DND-41 (cell line): ENCODE measurements around the gene SURF2.

Experiments
- ATAC-seq: fragments of 200-7000 bp; cut with Tn5 transposase; 3 replicates; pipeline ENCODE4 v1.9.1; 2021; ENCODE audit warnings: low read depth; ENCODE audit not compliant: insufficient read depth
- DNase-seq: peaks from one replicate; pipeline ENCODE4 v3.0.0-alpha.2; 2020
- H2AFZ ChIP-seq: 2 replicates; pipeline ENCODE4 v1.6.0; 2012; ENCODE audit warnings: low read depth, low read length
- H3K27ac ChIP-seq: 2 replicates; pipeline ENCODE4 v1.5.1; 2012; ENCODE audit warnings: low read length, inconsistent platforms
- H3K27me3 ChIP-seq: fragments of 200-600 bp; sonication (generic); 2 replicates; pipeline ENCODE4 v1.6.0; 2012; ENCODE audit warnings: low read length, mild to moderate bottlenecking, inconsistent platforms; ENCODE audit not compliant: insufficient read depth, poor library complexity
- H3K36me3 ChIP-seq: 2 replicates; pipeline ENCODE4 v1.5.1; 2012; ENCODE audit warnings: low read length, inconsistent platforms; ENCODE audit not compliant: insufficient read depth
- H3K4me1 ChIP-seq: 2 replicates; pipeline ENCODE4 v1.5.1; 2012; ENCODE audit warnings: mild to moderate bottlenecking, low read length; ENCODE audit not compliant: insufficient read depth
- H3K4me2 ChIP-seq: 2 replicates; pipeline ENCODE4 v1.6.0; 2012; ENCODE audit warnings: mild to moderate bottlenecking, moderate library complexity, low read length, inconsistent platforms; ENCODE audit not compliant: insufficient read depth
- H3K4me3 ChIP-seq, 2 experiments: fragments of 200-600 bp in 1 of 2; shearing (Covaris generic) in 1 of 2; 2 replicates each; pipeline ENCODE4 v1.5.1; 2012 to 2016; ENCODE audit warnings: inconsistent platforms in 2 of 2, low read length in 2 of 2, mild to moderate bottlenecking in 2 of 2, low read depth in 1 of 2, moderate library complexity in 1 of 2
- H3K79me2 ChIP-seq: 2 replicates; pipeline ENCODE4 v1.6.0; 2012; ENCODE audit warnings: low read length, inconsistent platforms; ENCODE audit not compliant: insufficient read depth
- H3K9ac ChIP-seq: 2 replicates; pipeline ENCODE4 v1.6.0; 2012; ENCODE audit warnings: low read depth, mild to moderate bottlenecking, inconsistent platforms, low read length, moderate library complexity
- H3K9me3 ChIP-seq: 2 replicates; pipeline ENCODE4 v1.5.1; 2012; ENCODE audit warnings: low read length, moderate library complexity, mild to moderate bottlenecking, inconsistent platforms; ENCODE audit not compliant: insufficient read depth, severe bottlenecking
- H4K20me1 ChIP-seq: 2 replicates; pipeline ENCODE4 v1.6.0; 2012; ENCODE audit warnings: low read length; ENCODE audit not compliant: insufficient read depth
- CTCF ChIP-seq: IDR thresholded peaks from 2 replicates; pipeline ENCODE4 v1.5.1; 2012; ENCODE audit warnings: borderline replicate concordance, low read length, moderate library complexity, mild to moderate bottlenecking; ENCODE audit not compliant: poor library complexity, severe bottlenecking; ENCODE audit errors: extremely low read depth
- EZH2 ChIP-seq: IDR thresholded peaks from 3 replicates; pipeline ENCODE4 v1.6.1; 2012; ENCODE audit warnings: borderline replicate concordance, low read depth, mild to moderate bottlenecking, moderate library complexity, low read length, inconsistent platforms; ENCODE audit not compliant: severe bottlenecking

SURF2 gene

GRCh38 chr9:133367221-133367620, 10.9 kb downstream of the SURF2 start:
- Histone ChIP-seq H3K4me3 (no peak overlapping the region), H3K9me3 (no peaks in the 10 kb centered on the region), H4K20me1 (peaks cover 68% of the 10 kb centered on the region), H3K4me2 (no peak overlapping the region), H3K27me3 (no peaks in the 10 kb centered on the region), H3K79me2 (peaks cover 69% of the 10 kb centered on the region), H3K27ac (no peak overlapping the region), H2AFZ (no peak overlapping the region), H3K9ac (no peak overlapping the region), H3K4me1 (peaks cover 4% of the 10 kb centered on the region), H3K36me3 (peaks cover 89% of the 10 kb centered on the region)
- DNase-seq (no peak), ATAC-seq (no peak)
- no peak for TF ChIP-seq EZH2
- no peak for TF ChIP-seq CTCF

- H3K4me3 ChIP-seq, result no peak overlapping the region
- no peaks in the 10 kb centered on the region for H3K9me3 ChIP-seq
- peaks cover 74% of the 10 kb centered on the region for H4K20me1 ChIP-seq
- DNase-seq, result no peak
- no peak for ATAC-seq
- no peak overlapping the region for H3K4me2 ChIP-seq
- H3K27me3 ChIP-seq, result no peaks in the 10 kb centered on the region
- TF ChIP-seq CTCF (no peak), EZH2 (no peak)
- H2AFZ ChIP-seq, result no peak overlapping the region
- H3K9ac ChIP-seq, result no peak overlapping the region
- H3K36me3 ChIP-seq, result peaks cover 88% of the 10 kb centered on the region
- H3K4me1 ChIP-seq, result peaks cover 8% of the 10 kb centered on the region
- H3K27ac ChIP-seq, result no peak overlapping the region
- peaks cover 75% of the 10 kb centered on the region for H3K79me2 ChIP-seq
These were observed 11.4 kb downstream of the SURF2 start for GRCh38 chr9:133367778-133368177.

GRCh38 chr9:133368249-133368881, 12.0 kb downstream of the SURF2 start:
- Histone ChIP-seq H2AFZ (no peak overlapping the region), H3K4me2 (no peak overlapping the region), H3K27me3 (no peaks in the 10 kb centered on the region), H3K27ac (no peak overlapping the region), H3K79me2 (peaks cover 80% of the 10 kb centered on the region), H3K9me3 (no peaks in the 10 kb centered on the region), H3K36me3 (peaks cover 88% of the 10 kb centered on the region), H3K4me1 (peaks cover 14% of the 10 kb centered on the region), H3K4me3 (no peak overlapping the region), H3K9ac (no peak overlapping the region), H4K20me1 (peaks cover 80% of the 10 kb centered on the region)
- TF ChIP-seq CTCF, result no peak
- no peak for TF ChIP-seq EZH2
- no peak for ATAC-seq
- DNase-seq, result no peak
